GM18907 (cell line): ENCODE measurements around the gene NIPA2.

Experiments
- ATAC-seq: cut with Tn5 transposase; IDR thresholded peaks from one replicate; pipeline ENCODE4 v1.9.1; 2021; ENCODE audit warnings: mild to moderate bottlenecking, moderate library complexity; ENCODE audit not compliant: unreplicated experiment

NIPA2 gene

DNA sequence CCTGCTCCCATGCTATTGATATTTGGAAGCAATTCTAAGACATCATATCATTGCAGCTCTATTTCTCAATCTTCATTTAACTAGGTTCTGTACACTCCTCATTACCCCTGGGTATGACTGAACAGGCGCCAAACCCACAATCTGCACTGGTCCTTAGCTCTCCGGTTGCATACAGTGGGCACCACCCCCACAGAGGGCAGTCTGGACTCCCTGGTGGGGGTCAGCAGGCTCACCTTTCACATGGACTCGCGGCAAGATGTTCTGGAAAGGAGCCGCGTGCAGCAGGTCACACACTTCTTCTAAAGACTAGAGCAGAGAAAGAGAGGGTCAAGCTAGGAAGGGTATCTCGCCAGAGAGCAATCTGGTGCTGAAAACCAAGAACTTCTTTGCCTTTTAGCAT is 36.5 kb downstream of the NIPA2 start:
- no peak for ATAC-seq

DNA sequence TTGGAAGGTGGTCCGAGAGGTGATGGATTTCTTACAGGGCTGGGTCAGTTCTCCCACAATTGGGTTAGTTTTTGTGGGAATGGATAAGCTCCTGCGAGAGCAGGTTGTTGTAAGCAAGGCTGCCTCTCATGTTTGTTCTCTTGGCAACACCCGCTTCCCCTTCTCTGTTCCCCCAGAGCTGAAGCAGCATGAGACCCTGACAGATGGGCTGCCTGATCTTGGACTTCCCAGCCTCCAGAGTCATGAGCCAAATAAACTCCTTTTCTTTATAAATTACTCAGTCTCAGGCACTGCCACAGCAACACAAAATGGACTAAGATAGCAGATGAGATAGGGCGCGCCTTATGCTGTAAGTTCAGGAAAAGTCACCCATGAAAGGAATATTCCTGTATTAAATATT is 38.7 kb downstream of the NIPA2 start:
- no peak for ATAC-seq

DNA sequence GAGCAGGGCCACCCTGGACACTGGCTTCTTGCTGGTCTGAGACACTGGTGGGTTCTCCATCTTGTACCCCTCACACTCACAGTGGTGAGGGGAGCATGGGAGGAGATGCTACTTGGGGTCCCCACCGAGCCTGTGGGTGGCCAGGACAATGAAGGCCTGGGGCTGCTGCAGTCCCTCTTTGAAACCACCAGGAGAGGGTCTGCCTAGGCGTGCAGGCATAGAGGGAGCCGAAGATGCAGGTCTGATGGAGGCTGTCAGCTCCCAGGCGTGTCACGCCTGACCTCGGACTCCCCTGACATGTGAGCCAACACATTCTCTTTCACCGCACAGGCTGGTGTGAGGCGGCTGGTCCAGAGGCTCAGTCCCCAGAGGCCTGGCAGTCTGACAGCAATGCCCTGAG is 39.1 kb downstream of the NIPA2 start:
- ATAC-seq: no peak

DNA sequence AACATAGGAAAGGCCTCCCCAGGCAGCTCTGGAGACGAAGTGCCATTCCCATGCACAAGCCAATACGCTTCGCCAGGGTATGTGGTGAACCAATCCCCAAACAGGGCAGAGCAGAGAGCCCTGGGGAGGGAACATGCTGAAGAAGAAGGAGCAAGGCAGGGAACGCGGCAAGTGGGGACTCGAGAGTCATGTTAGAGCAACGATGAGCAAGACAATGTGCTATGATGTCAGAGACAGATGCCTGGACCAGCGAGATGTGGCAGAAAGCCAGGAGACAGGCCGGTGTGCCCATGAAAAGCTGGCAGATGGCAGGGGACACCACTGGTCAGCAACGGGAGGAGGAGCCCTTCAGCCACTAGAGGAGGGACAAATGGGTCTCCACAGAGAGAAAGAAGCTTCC is 39.6 kb downstream of the NIPA2 start:
- no peak for ATAC-seq

DNA sequence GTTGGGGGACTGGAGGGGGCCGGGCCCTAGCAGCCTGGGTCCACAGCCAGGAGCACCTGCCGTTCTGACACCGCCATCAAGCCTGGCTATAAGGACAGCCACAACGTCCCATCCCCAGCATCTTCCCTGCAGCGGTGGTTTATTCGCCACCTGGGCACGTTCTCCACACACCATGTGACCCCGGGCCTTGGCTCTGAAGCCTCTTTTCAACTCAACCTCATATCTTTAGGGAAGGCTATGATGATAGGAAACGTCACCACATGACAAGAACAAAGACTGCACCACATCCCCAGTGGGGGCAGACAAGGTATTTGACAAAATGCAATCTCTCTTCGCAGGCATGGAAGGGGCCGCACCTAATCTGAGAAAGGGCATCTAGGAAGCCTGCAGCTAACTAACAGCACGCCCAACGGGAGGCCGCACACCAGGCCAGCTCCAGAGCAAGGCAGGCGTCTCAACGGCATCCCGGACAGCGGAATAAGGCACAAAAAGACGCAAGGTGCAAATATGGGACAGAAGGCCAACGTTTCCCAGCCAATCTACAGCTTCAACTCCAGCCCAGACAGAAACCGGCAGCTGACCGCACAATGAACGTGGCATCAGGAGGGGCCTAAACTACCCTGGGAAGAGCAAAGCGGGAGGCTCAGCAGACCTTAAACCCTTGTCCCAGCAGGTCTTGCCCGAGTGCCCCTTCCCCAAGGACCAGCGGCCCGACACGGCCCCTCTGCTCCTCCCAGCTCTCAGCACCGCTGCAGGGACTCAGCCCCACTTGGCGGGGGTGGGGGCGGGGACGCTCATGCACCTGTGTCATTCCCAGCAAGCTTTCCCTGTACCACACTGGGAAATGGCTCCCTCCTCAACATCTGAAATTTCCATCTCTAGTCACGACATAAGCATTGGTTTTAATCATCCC is 41.9 kb downstream of the NIPA2 start:
- ATAC-seq: no peak

DNA sequence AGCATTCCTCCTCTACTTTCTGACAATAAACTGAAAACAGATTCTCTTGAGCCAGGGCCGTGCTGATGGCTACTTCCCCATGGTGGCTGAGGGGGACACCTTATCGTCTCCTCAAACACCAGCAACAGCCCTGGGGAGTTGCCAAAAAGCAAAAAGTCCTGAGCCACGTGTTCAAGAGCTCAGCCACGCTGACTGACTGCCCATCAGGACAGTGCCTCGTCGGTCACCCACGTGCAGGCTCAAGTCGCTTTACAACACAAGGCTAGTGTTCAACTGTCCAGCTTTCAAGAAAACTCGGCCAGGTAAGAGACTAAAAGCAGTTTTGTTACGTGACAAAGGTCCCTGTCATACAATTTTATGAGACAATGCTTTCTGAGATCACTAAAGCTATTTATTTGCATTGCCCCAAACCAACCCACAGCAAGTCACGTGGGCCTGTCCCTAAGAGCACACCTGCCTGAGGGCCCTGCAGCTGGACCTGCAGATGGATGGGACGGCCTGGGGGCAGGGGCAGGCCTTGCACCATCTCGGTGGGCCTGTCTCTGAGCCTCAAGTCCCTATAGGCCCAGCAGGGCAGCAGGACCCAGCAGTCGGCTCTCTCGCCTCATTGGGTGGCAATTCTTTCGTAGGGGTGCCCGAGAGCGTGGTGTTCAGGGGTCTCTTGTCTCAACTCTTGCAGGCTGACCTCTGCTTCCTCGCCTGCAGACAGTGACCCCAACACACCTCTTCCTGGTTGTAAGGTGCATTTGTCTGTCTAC is 42.7 kb downstream of the NIPA2 start:
- ATAC-seq: no peak

DNA sequence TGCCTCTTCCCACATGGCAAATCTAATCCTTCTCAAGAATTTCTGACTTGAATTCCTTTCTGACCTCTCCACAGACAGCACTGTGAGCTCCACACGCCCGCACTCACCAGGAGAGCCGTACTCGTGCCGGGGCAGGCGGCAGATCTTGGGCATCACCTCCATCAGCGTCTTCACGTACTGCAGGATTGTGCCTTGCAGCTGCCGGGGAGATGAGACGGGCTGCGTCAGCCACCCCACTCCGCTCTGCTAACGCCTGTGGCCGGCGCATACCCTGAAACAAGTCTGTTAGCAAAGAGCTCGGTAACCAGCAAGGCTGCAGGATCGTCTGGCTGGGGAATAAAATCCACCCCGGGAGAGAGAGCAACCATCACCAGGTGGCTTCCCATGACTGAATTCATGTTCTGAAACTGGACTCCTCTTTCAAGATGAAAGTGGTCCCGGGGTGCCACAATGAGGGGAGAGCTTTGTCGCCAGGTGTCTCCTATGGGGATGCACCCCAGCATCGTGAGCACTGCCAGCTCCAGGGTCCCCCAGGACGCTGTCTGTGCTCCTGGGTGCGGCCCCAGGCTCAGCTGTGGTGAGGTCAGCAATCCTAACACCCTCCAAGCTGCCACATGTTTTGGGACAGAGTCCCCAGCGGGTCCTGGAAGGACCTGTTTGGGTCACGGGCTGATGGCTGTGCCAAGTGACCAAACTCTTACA is 43.4 kb downstream of the NIPA2 start:
- no peak for ATAC-seq

DNA sequence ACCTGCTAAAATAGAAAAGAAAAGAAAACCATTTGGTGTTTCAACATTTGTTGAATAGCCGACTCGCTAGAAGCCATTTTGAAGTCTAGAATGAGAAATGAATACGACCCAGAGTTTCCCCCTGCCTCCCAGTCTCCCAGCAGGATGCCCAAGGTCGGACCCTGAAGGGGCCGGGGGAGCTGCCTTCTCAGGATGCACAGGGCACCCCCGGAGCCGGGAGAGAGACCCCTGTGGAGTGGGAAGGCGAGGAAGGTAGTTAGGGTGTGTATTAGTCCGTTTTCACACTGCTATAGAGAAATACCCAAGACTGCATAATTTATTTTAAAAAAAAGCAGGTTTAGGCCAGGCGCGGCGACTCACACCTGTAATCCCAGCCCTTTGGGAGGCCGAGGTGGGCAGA is 44.7 kb downstream of the NIPA2 start:
- ATAC-seq: no peak

DNA sequence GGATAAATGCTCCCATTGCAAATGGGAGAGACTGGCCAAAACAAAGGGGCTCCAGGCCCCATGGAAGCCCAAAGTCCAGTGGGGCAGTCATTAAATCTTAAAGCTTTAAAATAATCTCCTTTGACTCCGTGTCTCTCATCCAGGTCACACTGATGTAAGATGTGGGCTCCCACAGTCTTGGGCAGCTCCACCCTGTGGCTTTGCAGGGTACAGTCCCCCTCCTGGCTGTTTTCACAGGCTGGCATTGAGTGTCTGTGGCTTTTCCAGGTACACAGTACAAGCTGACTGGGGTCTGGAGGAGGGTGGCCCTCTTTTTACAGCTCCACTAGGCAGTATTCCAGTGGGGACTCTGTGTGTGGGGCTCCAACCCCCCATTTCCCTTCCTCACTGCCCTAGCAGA is 45.9 kb downstream of the NIPA2 start:
- no peak for ATAC-seq

DNA sequence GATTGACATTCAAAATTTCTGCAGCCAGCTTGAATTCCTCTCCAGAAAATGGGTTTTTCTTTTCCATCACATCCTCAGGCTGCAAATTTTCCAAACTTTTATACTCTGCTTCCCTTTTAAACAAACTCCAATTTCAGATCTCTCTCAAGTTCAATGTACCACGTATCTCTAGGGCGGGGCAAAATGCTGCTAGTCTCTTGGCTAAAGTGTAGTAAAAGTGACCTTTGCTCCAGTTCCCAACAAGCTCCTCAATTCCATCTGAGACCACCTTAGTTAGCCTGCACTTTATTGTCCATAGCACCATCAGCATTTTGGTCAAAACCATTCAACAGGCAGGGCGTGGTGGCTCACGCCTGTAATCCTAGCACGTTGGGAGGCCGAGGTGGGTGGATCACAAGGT is 46.7 kb downstream of the NIPA2 start:
- ATAC-seq: no peak

DNA sequence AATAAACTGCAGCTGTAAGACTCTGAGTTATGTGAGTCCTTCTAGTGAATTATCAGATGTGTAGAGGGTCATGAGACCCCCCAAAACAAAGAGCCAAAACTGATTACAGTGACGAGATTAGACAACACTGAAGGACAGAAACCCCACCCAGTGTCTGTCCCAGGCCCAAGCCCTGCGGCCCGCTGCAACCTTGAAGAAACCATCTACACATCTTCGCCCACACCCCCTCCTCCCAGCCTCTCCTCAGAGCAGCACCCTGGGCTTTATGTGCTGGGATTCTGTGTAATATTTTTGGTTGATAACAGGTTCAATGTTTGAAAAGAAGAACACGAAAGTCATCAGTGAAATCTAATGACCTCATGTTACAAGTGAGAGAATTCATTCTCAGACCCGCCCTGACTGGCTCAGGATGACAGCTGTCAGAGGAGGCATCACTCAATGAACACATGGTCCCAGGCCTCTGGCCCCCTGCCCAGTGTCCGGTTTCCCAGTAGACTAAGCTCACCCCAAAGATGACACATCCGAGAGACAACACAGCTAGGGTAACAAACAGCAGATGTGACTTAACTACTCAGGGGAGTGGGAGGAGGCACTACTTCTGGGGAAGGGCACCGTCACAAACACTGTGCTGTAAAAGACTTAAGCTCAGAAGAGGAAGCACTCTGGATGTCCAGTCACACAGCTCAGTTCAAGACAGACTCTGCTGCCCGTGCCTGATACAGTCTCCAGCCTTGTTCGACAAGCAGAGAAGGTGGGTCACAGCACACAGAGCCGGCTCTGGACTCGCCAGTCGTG is 48.9 kb downstream of the NIPA2 start:
- ATAC-seq: no peak

DNA sequence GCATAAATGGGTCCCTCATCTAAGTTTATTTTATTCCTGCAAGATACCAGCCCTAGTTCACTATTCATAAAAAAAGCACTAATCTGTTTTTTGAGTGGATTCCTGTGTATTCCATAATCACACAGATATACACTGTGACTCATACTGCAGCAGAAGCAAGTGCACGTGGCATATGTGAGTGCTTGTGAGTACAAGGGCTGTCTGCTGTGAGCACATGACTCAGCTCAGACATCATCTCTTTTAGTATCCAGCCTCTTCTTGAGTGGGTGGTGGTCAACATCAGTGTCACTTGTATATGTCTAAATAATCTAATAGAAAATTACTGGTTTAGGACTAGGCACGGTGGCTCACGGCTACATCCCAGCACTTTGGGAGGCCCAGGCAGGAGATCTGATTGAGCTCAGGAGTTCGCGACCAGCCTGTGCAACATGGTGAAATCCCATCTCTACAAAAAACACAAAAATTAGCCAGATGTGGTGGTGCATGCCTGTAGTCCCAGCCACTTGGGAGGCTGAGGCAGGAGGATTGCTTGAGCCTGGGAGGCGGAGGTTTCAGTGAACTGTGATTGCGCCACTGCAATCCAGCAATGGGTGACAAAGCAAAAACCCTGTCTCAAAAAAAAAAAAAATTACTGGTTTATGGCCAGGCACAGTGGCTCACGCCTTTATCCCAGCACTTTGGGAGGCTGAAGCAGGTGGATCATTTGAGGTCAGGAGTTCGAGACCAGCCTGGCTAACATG is 49.8 kb downstream of the NIPA2 start:
- ATAC-seq: no peak

DNA sequence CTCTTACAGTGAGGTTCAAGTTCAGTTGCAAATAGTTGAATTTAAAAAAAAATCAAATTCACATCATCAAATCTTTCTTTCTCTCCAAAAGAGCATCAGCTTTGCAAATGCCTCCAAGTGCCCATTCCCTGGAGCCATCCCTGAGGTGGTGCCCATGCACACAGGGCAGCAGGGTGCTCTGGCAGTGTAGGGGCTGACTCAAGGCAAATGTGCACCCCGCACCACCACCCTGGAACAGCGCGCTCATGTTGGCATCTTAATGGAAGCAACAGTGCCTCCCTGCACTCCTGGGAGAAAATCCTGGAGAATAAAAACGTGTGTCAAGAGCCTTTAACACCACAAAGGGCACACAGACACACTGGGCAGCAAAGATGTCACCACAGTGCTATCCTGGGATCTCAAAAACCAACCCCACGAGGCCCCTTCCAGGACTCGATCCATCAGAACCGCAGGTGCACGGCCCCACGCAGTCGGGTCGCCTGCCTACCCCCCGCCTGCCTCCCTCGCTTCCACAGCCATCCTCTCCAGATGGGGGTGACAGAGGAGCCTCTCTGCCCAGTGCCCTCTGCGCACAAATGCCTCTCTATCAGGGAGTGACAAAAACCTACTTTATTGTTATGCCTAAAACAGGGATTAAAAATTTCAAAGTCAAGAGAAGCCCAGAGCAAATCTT is 50.8 kb downstream of the NIPA2 start:
- no peak for ATAC-seq

DNA sequence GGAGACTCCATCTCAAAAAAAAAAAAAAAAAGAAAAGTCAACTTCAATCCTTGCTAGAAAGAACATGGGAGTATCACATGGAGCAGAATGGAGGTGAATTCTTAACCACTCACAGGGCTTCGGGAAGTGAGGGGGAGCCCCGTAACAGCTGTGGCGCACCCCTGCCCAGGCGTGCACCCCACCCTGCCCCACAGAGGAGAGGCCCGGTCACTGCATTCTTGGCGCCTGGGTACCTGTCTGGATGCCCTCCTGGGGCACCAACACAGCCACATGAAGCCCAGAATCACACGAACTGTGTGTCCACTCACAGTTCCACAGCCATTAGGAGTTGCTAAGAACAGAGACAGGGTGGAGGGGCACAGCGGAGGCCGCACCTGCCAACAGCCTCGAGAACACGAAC is 51.8 kb downstream of the NIPA2 start:
- ATAC-seq: no peak

DNA sequence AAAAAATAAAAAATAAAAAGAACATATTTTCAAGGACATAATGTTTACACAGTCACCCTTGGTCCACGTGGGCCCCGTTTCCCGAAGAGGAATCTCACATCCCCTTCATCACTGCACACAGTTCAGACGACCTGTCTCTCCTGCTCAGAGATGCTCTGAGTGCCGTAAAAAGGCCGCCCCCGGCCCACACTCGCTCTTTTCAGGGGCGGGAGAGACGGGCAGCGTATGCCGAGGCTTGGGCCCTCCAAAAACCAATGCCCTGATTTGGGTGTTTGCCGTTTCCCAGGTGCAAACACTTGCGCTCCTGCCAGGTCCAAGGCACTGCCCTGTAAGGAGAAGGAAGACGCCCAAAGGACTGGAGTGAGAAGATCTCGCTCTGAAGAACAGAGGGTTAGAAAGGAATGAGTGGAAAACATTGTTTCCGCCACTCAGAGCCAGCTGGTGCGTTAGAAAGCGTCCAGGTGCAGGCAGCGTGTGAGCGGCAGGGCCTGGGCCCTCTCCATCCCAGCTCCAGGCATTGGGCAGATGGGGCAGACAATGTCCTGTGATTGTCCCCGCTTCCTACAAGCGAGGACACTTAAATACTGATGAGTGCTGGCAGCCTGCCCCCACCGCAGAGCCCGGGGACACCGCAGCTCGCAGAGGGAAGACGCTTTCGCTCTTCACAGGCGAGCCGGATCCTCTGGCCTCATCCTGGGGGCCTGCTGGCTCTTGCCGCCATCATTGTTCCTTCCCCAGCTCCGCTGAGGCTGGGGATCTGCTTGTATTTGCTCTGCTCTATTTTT is 53.2 kb downstream of the NIPA2 start:
- no peak for ATAC-seq

DNA sequence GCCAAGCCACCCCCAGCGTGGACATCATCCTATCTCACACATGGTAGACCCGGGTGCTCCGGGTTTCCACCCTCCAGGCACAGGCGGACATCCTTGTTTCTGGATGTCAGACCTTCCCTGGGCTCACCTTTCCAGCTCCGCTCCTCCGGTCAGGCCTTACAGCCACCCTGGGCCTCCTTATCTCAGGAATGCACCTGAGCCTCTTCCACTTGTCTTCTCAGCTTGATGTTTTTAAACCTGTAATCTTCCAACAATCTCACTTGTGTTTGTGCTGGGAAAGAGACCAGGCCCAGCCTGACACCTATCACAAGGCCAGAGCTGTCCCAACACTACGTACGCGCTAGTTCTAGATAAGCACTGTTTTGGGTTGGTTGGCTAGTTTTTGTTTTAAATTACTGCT is 53.9 kb downstream of the NIPA2 start:
- ATAC-seq: no peak

DNA sequence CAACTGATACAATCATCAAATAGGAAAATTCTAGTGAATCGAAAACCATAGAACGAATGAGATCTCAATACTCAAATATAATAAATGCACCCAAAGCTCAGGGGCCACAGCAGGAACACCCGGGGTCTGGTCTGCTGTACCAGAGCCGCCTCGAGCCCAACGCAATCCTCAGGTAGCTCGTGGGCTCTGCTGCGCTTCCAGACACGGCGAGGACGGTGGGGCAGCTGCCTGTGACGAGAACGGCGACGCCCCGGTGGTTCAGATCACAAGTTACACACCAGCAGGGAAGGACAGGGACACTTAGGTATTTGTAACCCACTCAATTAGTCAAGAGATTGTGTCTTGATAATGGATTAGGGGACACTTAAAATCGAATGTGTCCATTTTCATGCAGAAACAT is 54.6 kb downstream of the NIPA2 start:
- ATAC-seq: no peak

DNA sequence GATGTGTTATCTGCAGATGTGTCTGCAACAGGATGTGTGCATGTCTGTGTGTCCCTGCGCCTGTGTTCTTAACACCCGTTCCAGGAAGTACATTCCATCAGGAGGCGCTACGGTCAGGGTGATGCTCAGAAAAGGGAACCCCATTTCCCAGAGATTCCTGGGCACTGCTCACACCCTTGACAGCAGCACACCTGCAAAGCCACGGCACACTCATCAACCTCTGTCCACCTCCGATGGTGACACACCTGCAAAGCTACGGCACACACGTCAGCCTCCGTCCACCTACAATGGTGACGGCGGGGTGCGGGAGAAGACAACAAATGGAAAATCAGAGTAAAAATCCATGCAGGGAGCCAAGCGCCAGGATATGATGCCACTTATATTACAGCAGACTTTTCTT is 55.4 kb downstream of the NIPA2 start:
- ATAC-seq: no peak
